Measurements from ENCODE around the gene FAM124B. TPM values are rescaled to one million over a fixed set of nuclear protein-coding genes. Genes with fewer than 3 reads are reported as not detected.
"Not testable (repeated sequence)": the region's sequence is repeated elsewhere in the genome, so short reads cannot be mapped to it uniquely, and the experiment has no call there.

The FAM124B gene
- total RNA-seq, 1 experiment from 2014 or later, result not detected

DNA sequence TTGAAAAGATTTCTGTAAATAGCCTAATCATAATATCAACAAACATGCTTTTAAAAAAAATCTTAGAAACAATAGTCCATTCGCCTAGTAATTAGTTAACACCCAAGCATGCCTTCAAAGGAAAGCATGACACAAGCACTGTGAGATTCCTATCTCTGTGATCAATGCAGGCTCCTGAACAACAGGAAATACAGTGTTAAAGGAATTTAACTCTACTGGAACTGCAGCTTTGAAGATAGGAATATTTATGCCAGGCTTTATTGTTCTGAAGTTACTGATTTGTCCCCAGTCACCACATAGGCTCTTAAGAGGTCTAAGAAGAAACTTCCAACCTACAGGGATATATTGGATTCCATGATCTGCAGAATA, 15.4 kb upstream of the FAM124B start:
- no peak for DNase-seq (ENCODE audit: low spot score)
- in situ Hi-C loops (cut with HindIII; ENCODE audit: low sequenced_read_pairs), result no loop called here

DNA sequence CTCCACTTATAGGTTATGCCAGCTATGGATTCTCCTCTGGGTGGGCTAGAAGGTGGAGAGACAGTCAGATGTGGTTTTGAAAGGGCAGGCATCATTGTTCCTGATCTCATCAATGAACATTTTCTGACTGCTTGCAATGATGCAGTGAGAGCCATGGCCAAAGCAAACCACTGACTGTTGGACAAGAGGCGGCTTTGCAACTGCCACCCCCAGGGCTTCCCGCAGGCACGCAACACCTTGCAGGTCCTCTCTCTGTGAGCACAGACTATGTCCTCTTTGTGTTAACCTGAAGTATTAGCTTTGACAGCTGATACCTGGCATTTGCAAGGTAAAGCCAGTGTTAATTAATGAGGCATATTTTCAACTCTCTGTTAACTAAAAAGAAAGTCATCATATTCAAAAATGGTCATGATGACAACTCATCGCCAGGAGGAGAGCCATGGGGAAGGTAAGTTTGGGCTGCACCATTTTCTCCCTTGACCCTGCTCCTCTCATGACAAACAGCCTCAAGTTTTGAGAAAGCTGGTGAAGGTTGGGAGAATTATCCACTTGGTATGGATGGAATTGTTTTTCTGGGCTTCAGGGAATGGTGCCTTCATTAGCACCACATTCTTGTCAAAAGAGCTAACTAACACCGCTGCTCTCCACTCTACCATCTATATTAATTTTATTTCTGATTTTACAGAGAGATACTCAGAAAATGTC, 14.9 kb upstream of the FAM124B start:
- no peak for DNase-seq (ENCODE audit: low spot score)
- in situ Hi-C loops (cut with HindIII; ENCODE audit: low sequenced_read_pairs), result no loop called here

DNA sequence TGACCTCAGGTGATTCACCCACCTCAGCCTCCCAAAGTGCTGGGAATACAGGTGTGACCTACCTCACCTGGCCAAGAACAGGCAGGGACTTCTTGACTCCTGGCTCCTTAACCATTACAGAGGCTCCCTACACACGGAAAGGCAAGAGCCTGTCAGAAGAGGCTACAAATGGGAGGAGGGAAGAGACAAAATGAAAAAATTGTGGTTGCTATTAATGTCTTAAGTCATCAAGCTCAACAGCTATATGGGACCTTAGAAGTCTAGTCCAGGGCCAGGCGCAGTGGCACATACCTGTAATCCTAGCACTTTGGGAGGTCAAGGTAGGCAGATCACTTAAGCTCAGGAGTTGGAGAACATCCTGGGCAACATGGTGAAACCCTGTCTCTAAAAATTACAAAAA, 11.5 kb upstream of the FAM124B start:
- DNase-seq (ENCODE audit: low spot score), result no peak
- in situ Hi-C loops (cut with HindIII; ENCODE audit: low sequenced_read_pairs), result no loop called here

DNA sequence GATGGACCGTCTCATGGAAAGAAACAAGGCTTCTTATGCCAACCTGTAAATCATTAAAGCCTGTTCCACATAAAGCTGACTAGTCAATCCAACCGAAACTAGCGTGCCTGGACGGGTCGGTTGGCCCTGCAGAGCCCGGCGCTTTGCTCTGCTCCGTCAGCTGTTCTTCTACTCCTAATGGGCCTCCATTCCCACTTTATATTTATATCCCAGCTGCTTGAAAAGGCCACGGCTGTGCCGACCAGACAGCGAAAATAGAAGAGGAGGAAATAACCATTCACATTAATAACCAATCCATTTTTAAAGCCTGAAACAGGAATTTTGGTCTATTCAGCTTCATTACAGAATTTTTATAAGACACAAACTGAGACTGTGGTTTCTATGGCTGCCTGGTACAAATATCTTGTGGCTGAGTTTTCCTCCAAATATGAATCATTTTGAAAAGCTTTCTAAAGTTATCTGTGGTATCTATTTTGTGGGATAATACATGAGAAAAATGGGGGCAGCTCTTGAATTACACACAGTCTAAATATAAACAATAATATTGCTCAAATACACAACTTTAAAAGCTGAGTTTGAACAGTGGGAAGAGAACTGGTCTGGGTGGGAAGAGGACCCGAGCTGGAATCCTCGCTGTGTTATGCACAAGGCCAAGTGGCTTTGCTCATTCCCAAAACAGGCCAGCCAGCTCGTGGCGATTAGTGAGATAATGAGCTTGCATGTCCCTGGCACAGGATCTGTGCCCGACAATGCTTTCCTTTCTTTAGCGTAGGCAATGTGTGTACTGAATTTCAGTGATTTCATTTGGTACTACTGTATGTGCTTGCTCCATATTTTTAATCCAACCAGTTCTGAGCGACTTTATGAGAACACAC, 10.5 kb upstream of the FAM124B start:
- DNase-seq (ENCODE audit: low spot score), result no peak
- in situ Hi-C loops (cut with HindIII; ENCODE audit: low sequenced_read_pairs), result no loop called here

DNA sequence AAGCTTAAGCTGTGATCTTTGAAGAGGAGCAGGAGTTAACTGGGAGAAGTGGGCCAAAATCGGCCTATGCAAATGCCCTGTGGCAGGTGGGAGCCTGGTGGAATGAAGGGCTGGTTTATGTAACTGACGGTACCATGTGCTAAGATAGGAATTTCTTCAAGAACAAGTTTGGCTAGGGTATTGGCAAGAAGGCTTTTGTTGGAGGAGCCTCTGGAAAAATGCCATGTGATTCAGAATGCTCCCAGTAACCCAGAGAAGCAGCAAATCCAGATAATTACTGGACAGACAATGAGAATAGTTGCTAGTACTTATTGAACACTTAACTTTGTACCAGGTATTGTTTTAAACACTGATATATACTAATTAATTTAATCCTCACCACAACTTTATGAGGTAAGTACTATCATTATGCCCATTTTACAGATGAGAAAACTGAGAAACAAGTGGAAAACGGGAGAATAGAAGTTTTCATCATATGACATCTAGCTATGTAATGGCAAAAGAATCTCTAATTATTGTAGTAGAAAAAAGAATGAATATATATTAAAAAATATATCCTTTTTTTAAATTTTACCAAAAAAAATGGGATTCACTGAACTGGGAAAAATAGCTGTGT, 9.1 kb upstream of the FAM124B start:
- in situ Hi-C loops (cut with HindIII; ENCODE audit: low sequenced_read_pairs), result no loop called here
- DNase-seq (ENCODE audit: low spot score), result no peak

DNA sequence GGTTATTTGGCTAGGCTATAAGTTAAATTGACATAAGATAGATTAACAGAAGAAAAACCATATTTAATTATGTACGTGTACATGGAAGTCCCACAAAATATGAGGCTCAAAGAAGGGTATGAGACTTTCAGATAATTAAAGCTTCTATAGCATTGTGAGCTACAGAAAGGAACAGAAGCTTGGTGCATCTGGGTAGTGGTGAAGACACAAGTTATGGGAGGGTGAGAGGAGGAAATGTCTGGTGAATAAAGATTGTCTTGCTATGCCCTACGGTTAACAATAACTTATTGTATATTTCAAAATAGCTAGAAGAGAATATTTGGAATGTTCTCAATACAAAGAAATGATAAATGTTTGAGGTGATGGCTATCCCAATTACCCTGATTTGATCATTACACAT, 6.8 kb upstream of the FAM124B start:
- in situ Hi-C loops (cut with HindIII; ENCODE audit: low sequenced_read_pairs), result no loop called here
- no peak for DNase-seq (ENCODE audit: low spot score)

DNA sequence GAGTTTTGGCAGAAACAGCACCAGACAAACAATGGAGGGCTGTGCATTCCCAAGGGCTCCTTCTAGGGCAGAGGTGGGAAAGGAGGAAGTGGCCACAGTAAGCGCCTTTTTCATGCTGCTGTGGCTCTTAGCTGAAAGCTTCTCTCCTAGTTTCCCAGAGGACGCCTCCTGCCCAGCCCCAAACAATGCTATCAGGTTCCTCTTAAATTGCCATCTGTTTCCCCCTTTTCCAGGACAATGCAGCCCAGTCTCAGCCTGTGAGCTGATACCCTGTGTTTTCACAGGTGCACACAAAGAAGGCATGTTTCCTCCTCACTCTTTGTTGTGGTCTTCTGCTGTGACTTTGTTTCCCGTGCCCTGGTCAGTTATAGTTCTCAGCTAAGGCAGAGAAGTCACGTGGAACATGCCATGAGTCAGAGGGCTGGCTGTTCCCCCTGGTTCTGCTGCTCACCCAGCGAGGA, 5.4 kb upstream of the FAM124B start:
- DNase-seq (ENCODE audit: low spot score), result no peak
- in situ Hi-C loops (cut with HindIII; ENCODE audit: low sequenced_read_pairs), result no loop called here

DNA sequence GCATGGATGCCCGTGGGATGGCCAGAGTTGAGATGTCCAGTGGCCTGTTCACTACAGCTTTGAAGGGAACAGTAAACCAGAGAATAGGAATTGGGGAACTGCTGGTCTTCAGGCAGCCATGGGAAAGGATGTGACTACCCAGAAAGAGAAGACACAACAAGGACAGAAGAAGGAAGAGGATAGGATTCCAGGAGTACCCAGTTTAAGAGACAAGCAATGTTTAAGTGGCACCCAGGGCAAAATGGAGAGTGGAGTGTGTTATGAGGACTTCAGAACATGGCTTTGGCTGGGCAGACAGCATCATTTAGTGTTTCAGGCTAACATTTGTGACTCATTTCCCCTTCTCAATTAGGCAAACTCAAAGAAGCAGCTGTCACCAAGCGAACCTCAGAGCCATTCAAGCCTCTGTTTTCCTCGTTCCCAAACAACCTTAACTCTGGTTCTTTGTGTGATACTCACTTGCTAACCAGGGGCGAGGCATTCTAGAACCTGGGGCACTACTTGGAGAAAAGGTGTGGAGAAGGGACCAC, 4.0 kb upstream of the FAM124B start:
- DNase-seq (ENCODE audit: low spot score), result no peak
- in situ Hi-C loops (cut with HindIII; ENCODE audit: low sequenced_read_pairs), result no loop called here

DNA sequence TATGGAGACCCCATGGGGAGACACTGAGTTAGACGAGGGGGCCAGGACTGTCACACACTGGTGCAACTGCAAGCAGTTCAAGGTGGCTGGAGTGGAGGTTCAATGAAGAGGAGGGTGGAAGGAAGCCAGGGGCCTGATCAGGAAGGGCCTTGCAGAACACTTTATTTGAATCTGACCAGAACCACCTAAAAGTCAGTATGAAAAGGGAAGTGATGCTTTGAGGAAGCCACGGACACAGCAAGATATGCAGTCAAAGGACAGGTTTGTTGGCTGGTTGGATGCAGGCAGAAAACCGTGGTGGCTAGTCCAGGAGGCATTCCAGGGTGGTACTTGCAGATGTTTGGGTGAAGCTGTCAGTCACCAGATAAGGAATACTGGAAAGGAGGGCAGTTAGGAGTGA, 3.5 kb upstream of the FAM124B start:
- DNase-seq (ENCODE audit: low spot score), result no peak
- in situ Hi-C loops (cut with HindIII; ENCODE audit: low sequenced_read_pairs), result no loop called here

DNA sequence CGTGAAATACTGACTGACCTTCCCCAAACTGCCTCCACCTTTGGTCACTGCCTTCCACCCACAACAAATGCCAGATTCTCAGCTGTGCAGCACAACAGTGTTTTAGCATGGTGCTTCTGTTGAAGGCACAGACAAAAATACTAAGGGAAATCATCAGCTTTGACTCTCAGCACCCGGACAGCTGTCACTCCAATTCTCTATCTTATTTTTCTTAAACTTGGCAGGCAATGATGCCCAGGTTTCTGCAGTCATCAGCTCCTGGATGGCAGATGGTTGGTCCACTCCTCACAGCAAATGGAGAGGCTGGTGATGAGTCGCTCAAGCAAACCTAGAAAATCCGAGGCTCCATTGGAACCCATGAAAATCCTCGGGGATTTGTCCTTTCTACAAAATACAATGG, 2.9 kb upstream of the FAM124B start:
- DNase-seq (ENCODE audit: low spot score), result no peak
- in situ Hi-C loops (cut with HindIII; ENCODE audit: low sequenced_read_pairs), result no loop called here

DNA sequence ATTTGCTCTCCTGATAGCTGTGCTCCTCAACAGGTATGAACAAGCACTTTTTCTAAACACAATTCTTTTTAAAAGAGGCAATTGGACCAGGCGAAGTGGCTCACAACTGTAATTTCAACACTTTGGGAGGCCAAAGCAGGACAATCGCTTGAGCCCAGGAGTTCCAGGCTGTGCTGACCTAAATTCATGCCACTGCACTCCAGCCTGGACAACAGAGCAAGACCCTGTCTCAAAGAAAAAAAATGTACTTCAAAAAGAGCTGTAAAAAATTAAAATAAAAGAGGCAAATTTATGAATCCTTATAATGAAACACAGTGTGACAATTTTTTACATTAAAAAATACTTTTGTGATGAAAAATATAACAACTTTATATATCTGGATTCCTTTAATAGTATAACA, 1.8 kb upstream of the FAM124B start:
- DNase-seq (ENCODE audit: low spot score), result no peak
- in situ Hi-C loops (cut with HindIII; ENCODE audit: low sequenced_read_pairs), result no loop called here

DNA sequence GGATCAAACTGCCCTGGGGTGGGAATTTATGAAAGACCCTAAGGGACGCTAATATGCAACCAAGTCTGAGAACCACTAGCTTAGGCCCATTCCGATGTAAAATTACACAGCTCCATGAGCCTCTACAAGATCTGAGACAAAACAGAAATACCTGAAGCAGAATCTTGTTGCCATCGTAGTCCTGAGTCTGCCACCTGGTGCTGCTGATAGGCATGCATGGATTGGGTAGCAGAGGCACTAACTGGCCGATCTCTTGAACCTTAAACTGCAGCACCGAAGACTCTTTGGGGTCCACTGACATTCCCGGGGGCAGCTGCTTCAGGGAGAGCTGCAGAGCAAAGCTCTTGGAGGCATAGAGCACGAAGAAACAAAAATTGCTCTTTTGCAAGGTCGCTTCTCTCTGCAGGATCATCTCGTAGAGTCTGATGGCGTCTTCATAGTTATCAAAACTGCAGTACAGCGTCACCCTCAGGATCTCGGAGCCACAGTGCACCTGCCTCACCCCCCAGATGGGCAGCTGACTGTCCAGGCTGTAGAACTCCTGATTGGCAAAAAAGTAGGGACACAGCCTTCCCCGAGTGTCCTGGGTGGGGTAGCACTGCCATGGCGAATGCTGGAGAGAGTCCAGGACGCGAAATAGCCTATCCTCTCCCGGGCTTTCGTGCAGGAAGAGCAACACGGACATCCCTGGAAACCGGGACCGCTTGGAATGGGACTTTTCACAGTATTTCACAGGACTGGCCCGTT, 848 bp downstream of the FAM124B start:
- in situ Hi-C loops (cut with HindIII; ENCODE audit: low sequenced_read_pairs), result no loop called here
- DNase-seq (ENCODE audit: low spot score), result no peak

DNA sequence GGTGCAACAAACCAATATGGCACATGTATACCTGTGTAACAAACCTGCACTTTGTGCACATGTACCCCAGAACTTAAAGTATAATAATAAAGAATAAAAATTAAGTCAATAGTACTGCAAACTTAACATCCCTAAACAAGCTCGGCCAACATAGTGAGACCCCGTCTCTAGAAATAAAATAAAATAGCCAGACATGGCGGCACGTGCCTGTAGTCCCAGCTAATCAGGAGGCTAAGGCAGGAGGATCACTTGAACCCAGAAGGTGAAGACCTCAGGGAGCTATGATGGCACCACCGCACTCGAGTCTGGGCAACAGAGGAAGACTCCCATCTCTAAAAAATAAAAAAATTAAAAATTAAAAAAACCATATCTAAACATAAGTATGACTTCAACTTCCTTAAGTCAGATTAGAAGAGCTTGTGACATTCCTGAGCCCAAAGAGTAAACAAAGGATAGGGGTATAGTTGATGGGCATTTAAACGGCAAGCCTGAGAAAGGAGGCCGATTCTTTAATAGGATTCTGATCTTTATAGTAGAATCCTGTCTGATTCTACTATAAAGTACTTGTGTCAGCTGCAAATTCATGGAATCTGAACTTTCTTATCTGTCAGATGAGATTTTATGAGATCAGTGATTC, 1.6 kb downstream of the FAM124B start:
- DNase-seq (ENCODE audit: low spot score), result no peak
- in situ Hi-C loops (cut with HindIII; ENCODE audit: low sequenced_read_pairs), result no loop called here

DNA sequence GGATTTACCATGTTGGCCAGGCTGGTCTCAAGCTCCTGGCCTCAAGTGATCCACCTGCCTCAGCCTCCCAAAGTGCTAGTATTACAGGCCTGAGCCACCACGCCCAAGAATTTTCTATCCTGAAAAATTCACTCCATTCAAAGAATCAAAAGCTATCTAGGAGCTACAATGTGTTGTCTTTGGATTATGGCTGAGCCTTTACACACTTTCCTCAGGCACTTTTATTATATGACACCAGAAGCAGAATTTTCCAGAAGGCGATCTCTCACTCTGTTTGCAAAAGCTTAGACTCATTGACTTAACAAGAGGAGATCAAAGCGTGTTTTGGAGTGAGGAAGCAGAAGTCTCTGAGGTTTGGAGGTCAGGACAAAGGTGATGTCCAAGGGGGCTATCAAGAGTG, 3.6 kb downstream of the FAM124B start:
- in situ Hi-C loops (cut with HindIII; ENCODE audit: low sequenced_read_pairs), result no loop called here

DNA sequence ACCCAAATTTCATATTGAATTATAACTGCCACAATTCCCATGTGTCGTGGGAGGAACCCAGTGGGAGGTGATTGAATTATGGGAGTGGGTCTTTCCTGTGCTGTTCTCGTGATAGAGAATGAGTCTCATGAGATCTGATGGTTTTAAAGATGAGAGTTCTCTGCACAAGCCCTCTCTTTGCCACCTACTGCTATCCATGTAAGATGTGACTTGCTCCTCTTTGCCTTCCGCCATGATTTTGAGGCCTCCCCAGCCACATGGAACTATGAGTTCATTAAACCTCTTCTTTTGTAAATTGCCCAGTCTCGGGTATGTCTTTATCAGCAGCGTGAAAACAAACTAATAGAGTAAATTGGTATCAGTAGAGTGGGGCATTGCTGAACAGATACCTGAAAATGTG, 4.8 kb downstream of the FAM124B start:
- DNase-seq (ENCODE audit: low spot score); in situ Hi-C loops (cut with HindIII; ENCODE audit: low sequenced_read_pairs): not testable (repeated sequence)

More for the DNA sequence above, 3.6 kb downstream of the FAM124B start:
- DNase-seq (ENCODE audit: low spot score), result no peak

DNA sequence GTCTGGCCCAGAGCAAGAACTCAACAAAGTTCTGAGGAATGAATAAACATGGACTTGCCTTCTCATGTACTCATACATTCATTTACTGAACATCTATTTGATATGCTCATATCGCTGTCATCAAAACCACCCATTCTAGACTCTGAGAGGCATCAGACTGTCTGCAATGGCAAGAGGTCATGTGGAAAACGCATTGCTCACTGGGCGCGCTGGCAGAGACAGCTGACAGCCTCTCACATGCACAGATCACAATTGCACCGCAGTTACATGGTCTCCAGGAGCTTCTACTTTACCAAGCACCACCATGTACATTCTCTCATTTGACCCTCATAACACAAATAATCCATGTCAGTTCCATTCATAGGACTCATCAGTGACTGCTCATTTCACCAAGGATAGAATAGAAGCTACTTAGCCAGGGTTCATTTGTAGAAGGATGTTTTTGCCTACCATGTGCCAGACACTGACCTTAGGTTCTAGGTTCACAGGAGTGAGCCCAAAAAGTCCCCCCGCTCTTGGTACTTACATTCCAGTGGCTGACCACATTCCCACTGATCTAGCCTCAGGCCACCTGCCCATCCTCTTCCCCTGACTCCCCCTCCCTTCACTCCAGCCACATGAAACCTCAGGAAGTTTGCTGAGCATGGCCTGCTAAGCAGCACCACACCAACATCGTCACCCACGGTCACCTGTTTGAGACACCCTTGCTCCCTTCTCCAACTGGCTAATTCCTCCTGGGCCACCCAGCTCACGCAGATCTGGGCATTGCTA, 6.1 kb downstream of the FAM124B start:
- in situ Hi-C loops (cut with HindIII; ENCODE audit: low sequenced_read_pairs), result no loop called here

DNA sequence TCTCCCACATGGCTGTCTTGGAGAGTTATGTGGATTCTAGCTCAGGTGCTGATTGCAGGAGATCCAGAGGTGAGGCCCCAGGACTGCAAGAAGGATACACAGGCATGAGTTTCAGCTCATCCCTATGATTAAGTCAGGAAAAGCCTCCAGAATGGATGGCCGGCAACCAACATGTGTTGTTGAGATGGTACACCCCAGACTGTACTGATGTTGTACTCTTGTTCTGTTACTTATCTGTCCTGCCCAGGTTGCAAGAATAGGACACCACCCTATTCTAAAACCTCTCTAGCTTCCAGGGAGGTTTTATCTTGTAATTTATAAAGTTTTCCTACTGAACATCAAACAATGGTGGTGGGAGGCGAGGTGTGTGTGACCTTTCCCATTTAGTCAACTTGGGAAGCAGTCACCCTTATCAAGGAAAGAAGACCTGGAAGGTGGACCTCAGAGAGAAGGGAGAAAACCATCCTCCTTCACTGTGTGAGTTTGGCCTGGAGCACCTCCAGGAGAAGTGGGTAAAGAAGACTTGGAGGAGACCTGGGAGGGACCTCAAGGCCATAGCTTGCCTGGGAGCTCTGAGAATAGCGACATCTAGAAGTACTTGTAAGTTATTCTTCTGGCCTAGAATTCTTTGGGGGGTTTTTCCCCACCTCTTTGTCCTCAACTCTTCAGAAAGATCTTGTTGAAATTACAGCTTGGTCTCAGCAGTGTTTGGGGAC, 8.6 kb downstream of the FAM124B start:
- in situ Hi-C loops (cut with HindIII; ENCODE audit: low sequenced_read_pairs), result no loop called here
- no peak for DNase-seq (ENCODE audit: low spot score)

More for the DNA sequence above, 6.1 kb downstream of the FAM124B start:
- no peak for DNase-seq (ENCODE audit: low spot score)

DNA sequence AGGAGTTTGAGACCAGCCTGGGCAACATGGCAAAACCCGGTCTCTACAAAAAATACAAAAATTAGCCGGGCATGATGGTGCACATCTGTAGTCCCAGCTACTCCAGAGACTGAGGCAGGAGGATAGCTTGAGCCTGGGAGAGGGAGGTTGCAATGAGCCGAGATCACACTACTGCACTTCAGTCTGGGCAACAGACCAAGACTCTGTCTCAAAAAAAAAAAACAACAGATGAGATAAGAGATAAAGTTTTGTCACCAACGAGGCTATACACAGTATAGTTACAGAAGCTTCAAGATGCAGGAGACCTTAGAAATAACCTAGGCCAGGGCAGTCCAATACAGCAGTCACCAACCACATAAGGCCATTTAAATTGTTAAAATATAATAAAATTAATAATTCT, 9.4 kb downstream of the FAM124B start:
- no peak for DNase-seq (ENCODE audit: low spot score)
- in situ Hi-C loops (cut with HindIII; ENCODE audit: low sequenced_read_pairs), result no loop called here
